ENCODE measurements around the gene TMEM94. TPM values are rescaled to one million over a fixed set of nuclear protein-coding genes. Genes with fewer than 3 reads are reported as not detected.

The TMEM94 gene
- total and polyA plus RNA-seq, 9 of the 15 experiments (the other 6 are each of a cell fraction or from before 2014, with no cell fraction given) = 0.35 to 48.1 (median 14.4) TPM

- 0 out of 2 replicates have a peak, but pooled peaks have one; percentile 12 for TF ChIP-seq JUND (IDR thresholded peaks at IDR 0.05; ENCODE audit: borderline replicate concordance, low read depth, low read length)
- no peak; the same call in 2 of the 3 replicates for TF ChIP-seq JUND (tag; IDR thresholded peaks at IDR 0.05; ENCODE audit: borderline replicate concordance, low read depth, low read length)
- no peak for TF ChIP-seq RBM34 (IDR thresholded peaks at IDR 0.05; ENCODE audit: borderline replicate concordance, insufficient read depth, low read length)
- no peak for TF ChIP-seq XRCC3 (IDR thresholded peaks at IDR 0.05)
- peak; percentile 26; the same call in 1 of the 2 replicates for TF ChIP-seq ARID1B (IDR thresholded peaks at IDR 0.05)
- TF ChIP-seq ZNF41 (CRISPR knock-in tag; conservative IDR thresholded peaks at IDR 0.05) = no peak
- TF ChIP-seq DPF2 (IDR thresholded peaks at IDR 0.05) = 0 out of 2 replicates have a peak, but pooled peaks have one; percentile 23
- peak in 1 of 2 experiments; percentile 96; a peak in 3 of 4 replicates for TF ChIP-seq SRF (CRISPR knock-in tag; IDR thresholded peaks at IDR 0.05)
- TF ChIP-seq RB1 (IDR thresholded peaks at IDR 0.05; ENCODE audit: low read depth) = 0 out of 2 replicates have a peak, but pooled peaks have one; percentile 28
- TF ChIP-seq SMARCA5 (IDR thresholded peaks at IDR 0.05) = peak; percentile 87; the same call in 1 of the 2 replicates
- TF ChIP-seq ZNF263 (CRISPR knock-in tag; IDR thresholded peaks at IDR 0.05; ENCODE audit: borderline replicate concordance) = no peak
- no peak for TF ChIP-seq PURB (CRISPR knock-in tag; IDR thresholded peaks at IDR 0.05; ENCODE audit: low read depth)
- TF ChIP-seq ZNF668 (CRISPR knock-in tag; IDR thresholded peaks at IDR 0.05) = no peak
- no peak for TF ChIP-seq EP400 (IDR thresholded peaks at IDR 0.05)
- TF ChIP-seq ATF3 (IDR thresholded peaks at IDR 0.05) = no peak
- 0 out of 2 replicates have a peak, but pooled peaks have one; percentile 44 for TF ChIP-seq ATF3 (CRISPR knock-in tag; conservative IDR thresholded peaks at IDR 0.05)
- no peak for TF ChIP-seq PCBP2 (IDR thresholded peaks at IDR 0.05; ENCODE audit: low read depth, low read length, poor library complexity, severe bottlenecking)
- peak; percentile 62; the same call in 1 of the 2 replicates for TF ChIP-seq GABPB1 (CRISPR knock-in tag; IDR thresholded peaks at IDR 0.05)
- TF ChIP-seq SAFB2 (IDR thresholded peaks at IDR 0.05; ENCODE audit: borderline replicate concordance, low read depth, low read length, severe bottlenecking) = no peak
- no peak for TF ChIP-seq ZNF407 (IDR thresholded peaks at IDR 0.05; ENCODE audit: low read depth)
Measured at GRCh38 chr17:75487351-75488070, 31.1 kb downstream of the TMEM94 start (continued).
